Posterior cingulate gyrus (tissue), 11 donors: ENCODE data around the gene LRRTM4.
A peak's percentile ranks its signal among the peaks of the same experiment; 100 is the strongest.

ENCODE experiments used
- DNase-seq, 10 donors: peaks; one replicate each; pipeline versions ENCODE4 v3.0.0 to v3.0.0-alpha.2; 2020 to 2021; ENCODE audit warnings: mixed read lengths in 3 of 10
- intact Hi-C: fragments of 100-400 bp; cut with DNase I; formaldehyde crosslinking; loops from one replicate; pipeline ENCODE4 v1.15.1; 2023

Gene LRRTM4

DNA sequence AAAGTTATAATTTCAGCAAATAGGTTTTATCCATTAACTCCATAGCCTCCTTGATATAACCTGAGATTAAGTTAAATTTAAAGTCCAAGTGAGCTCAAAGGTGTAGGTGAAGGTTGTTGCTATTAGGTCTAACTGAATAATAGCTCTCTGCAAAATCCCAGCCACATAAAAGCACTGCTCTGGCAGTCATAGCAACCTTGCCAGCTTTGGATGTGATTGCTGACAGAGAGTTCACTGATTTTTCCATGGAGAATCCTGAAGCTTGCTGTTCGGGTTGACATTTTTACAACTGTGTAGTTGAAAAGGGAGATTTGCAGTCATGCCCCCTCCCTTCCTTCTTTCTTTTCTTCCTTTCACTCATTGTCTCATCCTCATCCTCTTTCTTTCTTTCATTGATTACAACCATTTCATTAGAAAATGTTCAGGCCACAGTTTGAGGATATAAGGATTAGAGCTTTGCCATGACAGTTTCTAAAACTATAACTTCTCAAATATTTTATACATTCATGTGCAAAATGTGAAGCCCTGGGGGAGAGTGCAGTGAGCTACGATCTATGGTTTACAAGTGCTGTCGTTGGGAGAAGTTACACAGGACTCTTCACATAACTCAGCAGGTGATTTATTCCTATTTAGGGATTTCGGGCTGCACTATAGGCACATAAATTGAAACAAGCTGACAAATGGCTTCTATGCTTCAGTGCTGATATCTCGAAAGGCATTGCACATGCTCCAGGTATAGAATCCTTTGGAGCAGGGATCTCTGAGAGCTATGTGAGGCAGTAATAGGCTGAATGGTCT is 193.8 kb downstream of the LRRTM4 start:
- intact Hi-C loops: no loop called here
- no peak for DNase-seq

DNA sequence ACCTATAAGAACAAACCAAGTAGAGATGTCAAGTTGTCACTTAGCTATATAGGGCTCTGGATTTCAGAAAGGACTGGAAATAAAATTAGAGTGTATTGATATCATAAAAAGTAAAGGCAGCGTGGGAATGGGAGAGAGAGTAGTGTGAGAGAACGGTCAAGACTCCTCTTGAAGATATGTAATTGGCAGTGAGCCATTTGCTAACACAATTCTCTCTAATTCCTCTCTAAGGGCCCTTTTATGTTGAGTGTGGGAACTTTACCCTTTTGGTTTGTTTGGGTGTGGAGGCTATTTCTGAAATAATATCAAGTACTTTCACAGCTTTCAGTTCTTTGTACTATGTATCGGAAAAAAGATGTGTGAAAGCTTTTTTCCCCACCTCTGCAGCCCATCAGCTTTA is 196.8 kb downstream of the LRRTM4 start:
- intact Hi-C loops: no loop called here

DNA sequence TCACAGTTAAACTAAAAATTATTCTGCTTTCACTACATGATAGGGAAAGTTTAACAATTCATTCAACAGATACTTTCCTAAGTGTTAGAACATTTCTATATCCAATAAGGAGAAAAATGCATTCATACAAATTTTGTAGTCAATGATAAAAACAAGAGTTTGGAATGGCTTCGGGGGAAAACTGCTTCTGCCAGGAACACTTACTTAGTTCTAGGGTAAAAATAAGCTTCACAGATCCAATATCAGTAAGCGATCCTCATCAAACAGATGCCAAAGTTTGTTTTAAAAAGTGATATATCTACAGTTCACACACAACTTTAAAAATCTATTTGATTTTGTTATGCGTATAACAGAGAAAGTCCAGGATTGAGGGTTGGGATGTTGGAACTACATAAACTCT is 199.7 kb downstream of the LRRTM4 start:
- DNase-seq: no peak
- intact Hi-C loops: no loop called here

More for the DNA sequence above, 196.8 kb downstream of the LRRTM4 start:
- no peak for DNase-seq

DNA sequence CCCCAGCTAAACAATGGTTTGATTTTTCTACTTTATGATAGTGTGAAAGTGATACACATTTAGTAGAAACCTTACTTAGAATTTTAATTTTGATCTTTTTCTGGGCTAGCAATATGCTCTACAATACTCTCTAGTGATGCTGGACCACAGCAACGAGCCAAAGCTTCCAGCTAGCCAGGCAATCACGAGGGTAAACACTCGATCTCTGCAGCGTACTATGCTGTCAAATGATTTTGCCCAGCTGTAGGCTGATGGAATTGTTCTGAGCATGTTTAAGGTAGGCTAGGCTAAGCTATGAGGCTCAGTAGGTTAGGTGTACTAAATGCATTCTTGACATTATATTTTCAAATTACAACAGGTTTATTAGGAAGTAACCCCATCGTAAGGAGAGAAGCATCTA is 207.5 kb downstream of the LRRTM4 start:
- intact Hi-C loops: no loop called here
- DNase-seq: no peak

DNA sequence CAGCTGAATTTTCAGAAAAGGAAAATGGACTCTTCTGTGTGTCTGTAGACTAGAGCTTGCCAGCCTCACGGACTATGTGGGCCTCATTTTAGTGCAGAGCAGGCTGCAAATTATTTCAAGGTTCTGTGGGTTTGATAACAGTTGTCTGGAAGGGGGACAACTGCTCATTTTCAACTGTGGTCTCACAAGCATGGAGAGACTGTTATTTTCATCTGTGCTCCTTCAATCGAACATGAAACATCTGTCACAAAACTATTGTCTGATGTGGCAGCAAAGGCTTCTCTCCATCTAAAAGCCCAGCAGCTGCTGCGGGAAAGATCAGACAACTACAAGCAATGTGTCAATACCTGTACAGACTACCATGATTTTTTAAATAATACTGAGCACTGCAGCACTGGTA is 211.8 kb downstream of the LRRTM4 start:
- no peak for DNase-seq
- intact Hi-C loops: no loop called here

DNA sequence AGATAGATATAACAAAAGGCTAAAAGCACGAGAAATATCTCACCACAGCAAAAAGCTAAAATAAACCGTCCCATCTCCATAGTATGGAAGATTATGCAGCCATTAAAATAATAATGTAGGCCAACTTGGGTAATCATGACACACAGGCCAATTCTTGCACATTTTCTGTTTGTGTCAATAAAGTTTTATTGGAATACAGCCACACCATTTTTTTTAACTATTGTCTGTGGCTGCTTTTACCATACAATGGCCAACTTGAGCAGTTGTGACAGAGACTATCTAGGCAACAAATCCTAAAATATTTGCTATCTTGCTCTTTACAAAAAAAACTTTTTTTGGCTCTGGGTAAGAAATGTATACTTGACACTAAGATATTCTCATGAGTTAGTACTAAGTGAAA is 212.5 kb downstream of the LRRTM4 start:
- DNase-seq: no peak
- intact Hi-C loops: no loop called here

DNA sequence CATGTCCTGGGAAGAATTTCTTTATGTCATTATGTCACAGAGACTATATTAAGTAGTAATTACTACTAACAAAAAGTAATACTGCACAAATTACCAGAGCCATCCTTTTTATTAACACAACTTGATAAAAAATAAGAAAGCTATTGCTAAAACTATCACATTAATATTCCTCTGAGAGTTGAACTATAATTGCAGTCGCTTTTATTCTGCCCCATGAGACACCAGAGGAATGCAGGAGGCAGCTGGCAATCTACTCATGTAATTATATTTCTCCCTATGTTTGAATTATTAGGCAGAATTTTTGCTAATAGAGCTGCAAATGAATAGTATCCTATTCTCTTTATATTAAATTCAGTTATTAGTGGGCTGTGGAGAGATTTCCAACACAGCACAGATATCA is 220.7 kb downstream of the LRRTM4 start:
- DNase-seq: no peak
- intact Hi-C loops: no loop called here

DNA sequence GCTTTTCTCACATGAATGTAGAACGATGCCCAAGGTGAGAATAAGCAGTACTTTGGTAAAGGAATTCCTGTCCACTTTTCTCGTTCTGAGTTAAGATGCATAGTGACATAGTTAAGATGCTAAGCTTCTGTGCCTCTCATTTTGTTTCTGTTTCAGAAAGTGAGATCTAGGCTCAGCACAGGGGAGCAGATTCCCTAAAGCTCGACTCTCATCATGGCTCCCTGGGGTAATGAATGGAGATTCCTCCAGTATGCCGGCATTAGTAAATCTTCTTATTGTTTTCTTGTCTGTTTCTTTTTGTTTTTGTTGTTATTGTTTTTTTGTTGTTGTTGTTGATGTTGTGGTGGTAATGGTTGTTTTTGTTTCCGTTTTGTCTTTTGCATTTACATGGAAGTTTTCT is 225.4 kb downstream of the LRRTM4 start:
- no peak for DNase-seq
- intact Hi-C loops: no loop called here

DNA sequence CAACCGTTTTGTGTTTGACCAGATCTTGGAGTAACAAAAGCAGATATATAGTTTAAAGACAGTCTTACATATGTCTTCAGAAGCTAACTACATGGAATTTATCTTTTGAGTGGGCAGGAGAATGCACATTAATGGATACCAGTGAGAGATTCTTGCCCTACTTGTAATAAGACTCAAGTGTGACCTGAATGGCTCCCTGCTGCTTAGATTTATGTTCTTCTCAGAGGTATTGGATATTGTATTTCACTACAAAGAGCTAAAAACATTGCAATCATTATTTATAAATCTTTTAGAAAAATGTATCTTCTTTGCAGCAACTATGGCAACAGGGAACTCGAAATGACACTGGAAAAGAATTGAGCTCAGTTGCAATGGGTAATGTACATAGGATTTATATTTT is 227.7 kb downstream of the LRRTM4 start:
- intact Hi-C loops: no loop called here
- no peak for DNase-seq

DNA sequence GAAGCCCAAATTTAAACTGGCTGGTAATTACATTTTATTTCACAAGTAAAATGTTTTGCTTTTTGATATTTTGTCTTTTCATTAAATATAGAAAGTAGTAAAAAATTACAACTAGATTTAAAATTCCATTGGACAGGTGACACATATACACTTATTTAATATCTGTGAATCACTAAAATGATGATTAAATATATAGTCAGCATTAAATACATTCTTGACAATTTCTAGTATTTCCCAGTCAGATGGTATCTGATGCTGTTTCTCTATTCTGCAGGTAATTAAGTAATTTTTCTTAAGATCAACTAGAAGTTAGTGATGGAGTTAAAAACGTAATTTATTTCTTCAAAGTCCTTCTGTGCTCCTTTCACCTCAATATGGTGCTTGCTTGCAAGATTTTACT is 237.8 kb downstream of the LRRTM4 start:
- no peak for DNase-seq
- intact Hi-C loops: no loop called here

DNA sequence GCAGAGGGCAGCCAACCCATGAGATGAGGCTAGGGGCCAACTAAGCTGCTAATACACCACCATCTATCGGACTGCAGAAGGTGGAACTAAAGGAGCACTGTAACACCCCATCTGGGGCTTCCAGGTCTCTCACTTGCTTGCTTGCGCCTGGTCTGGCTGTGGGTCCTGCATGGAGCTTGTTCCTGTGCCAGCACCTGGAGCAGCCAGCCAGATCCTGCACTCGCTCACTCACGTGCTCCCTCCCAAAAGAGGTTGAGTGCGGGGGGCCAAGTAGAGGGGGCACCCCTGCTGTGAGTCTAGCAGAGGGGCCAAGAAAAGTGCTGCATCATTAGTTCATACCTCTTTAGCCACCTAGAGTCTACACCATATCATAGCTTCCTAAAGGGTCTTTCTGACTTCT is 250.9 kb downstream of the LRRTM4 start:
- DNase-seq: peak in 3 of 10 donors; percentile 5 to 43 (median 27)
- intact Hi-C loops: no loop called here

DNA sequence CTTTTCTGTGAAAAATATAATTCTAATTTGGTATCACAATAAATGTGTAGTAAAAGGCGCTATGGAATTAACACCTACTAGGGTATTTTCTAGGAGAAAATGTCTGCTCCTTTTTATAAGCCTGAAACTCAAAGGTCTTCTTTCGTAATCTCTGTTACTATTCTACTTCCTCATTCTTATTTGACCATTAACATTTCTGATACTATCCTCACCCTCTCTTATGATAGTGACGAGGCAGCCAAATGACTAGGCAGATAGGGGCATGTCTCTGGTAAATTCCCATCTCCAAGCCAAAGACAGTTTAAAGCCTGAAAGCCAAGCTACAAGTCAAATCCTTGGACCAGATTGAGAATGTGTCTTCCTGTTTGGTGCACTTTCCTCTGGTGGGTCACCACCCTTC is 251.7 kb downstream of the LRRTM4 start:
- intact Hi-C loops: no loop called here
- DNase-seq: no peak

DNA sequence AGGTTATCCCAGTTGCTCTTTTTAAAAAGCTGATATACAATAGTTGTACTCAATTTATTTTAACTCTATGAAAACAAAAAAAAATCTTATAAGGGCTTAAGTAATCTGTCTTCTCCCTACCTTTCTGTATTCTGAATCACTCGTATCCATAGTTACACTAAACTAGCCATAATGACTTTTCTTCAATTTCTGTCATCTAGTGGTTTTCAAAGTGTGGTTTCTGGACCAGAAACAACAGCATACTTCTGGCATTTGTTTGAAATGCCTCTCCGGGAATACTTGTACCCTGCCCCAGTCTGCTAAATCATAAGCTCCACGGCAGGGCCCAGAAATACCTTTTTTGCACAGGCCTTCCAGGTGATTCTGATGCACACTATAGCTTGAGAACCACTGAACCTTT is 253.6 kb downstream of the LRRTM4 start:
- no peak for DNase-seq
- intact Hi-C loops: no loop called here

DNA sequence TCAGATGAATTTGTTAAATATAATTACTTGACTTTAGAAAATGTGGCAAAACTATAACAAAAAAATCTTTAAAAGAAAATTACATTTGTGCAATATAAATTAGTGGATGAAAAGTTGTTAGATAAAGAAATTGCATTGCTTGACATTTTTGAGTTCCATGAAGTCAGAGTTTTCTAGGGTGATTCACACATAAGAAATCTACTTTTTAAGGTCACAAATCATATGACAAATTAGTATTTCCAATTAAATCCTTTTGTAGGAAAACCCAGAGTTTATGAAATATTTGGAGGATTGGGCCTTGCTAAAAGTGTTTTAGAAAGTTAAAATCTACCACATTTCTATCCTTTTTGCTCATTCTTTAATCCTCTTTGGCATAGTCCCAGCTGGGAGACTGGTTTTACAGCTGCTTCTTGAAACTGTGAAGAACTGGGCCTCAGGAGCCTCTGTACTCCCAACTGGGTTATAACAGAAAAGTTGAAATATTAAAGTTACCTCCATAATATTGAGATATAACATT is 289.2 kb downstream of the LRRTM4 start:
- no peak for DNase-seq
- intact Hi-C loops: no loop called here

DNA sequence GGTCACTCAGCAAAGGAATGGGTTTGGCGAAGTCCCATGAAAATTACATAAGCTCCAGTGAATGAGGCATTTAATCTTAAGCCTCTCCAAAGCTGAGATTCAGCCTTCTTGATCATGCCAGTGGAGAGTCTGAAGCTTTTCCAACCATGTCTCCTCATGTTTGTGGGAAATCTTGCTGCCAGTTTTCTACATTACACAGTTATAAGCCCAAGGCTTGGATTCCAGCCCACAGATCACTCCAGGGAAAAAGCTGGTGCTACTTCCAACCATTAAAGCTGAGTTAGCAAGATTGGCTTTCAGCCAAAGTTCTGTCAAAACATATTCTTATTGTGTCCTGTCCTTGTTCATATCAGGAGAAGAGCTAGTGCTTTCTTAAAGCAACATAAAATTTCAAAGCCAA is 293.8 kb downstream of the LRRTM4 start:
- no peak for DNase-seq
- intact Hi-C loops: no loop called here

DNA sequence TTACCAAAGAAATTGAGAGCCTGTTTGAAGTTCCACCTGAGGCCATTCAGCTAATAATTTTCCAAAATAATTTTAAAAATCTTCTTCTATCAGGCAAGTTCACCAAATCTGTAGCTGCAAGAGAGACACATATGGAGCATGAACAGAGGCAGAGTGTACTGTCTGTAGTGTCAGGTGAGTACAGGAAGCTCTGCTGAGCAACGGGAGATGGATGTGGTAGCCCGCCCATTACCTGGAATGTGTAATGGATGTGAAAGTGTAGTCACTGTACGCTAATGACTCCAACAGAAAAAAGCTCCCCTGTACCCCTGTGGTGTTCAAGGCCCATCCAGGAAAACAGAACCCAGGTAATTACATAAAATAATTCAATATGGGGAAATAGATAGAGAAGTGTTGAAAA is 311.5 kb downstream of the LRRTM4 start:
- DNase-seq: no peak
- intact Hi-C loops: no loop called here

DNA sequence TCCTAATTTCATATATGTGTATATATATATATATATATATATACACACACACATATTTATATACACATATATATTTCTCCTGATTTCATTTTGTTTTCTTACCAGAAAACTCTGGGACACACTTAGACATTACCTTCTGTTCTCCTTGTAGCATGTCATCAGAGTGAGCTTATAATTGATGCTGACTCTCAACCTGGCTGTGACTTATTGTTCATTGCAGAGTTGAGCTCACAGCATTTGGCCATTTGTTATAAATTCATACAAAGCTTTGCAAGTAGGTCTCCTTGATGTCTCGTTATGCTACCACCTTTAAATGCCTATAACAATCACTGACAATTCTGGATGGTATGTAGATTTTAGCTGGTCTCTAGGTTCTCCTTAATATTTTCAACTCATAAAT is 314.8 kb downstream of the LRRTM4 start:
- DNase-seq: no peak
- intact Hi-C loops: no loop called here

DNA sequence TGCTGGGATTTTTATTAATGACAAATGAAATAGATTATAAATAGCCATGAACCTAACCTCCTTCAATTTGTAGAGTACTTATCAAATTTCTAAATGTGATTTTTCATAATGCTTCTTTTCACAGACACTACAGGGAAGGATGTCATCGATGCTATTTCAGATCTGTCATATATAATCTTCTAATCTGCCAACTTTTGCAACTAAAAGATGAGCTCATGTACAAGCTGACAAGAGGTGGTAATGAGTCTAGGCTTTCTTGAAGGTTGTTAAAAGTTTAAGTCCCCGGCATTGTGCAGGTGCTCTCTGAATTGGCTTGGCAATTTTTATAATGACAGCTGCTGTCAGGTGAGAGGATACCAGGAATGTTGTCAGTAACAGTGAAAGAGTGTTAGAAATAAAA is 320.4 kb downstream of the LRRTM4 start:
- DNase-seq: no peak
- intact Hi-C loops: no loop called here

DNA sequence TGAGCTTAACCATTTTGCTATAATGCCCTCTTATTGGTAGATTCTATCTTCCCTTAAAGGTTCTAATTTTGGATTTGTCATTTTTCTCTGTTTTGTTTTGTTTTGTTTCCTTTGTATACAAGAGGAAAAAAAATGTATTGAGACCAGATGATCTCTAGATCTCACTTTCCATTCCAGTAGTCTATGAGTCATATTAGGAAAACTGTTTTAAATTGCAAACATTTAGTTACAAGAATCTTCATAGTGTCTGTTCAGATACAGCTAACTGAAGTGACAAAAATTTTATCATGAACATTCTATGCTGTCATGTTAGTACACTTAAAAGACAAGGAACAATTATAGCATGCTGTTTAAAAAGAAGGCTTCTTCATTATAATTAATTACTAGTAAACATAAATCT is 322.8 kb downstream of the LRRTM4 start:
- intact Hi-C loops: no loop called here

DNA sequence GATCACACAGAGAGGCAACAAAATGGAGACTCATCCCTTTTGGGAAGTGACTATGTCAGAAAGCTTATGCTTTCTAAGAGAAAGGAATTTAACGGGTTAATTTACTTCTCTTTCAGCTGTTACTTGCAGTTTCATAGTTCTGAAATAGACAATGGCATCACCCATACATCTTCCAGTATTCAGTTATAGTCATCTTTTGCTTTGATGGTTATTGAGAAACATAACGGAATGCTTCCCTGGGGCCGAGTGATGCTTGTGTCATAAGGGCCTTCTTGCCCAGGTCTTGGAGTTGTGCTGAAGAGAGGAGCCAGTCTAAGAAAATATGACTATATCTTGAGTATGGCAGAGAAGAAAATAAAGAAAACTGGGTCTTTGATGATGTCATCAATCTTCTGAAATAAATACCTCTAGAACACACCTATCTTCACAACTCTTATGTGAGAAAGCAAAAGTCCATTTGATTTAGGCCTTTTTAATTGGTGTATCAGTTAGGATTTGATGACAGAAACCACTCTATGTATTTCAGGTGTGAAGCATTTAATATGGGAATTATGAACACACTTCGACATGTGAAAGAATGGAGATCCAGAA is 328.2 kb downstream of the LRRTM4 start:
- intact Hi-C loops: no loop called here

More for the DNA sequence above, 322.8 kb downstream of the LRRTM4 start:
- no peak for DNase-seq

DNA sequence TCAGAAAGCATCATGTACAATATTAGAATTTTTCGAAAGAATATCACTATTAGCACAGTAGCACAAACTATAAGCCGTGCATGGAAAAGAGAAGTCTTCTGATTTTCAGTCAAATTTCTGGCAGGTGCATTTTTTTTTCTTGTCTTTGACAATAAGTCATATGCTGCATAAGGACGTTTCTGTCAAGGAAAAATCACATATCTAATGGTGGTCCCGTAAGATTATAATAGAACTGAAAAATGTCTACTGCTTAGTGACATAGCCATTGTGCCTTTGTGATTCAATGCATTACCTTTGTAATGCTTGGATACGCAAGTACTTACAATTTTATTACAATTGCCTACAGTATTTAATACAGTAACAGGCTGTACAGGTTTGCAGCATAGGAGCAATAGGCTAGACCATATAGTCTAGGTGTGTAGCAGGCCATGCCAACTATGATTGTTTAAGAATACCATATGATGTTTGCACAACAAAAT is 329.3 kb downstream of the LRRTM4 start:
- intact Hi-C loops: no loop called here
- DNase-seq: no peak

More for the DNA sequence above, 328.2 kb downstream of the LRRTM4 start:
- no peak for DNase-seq

DNA sequence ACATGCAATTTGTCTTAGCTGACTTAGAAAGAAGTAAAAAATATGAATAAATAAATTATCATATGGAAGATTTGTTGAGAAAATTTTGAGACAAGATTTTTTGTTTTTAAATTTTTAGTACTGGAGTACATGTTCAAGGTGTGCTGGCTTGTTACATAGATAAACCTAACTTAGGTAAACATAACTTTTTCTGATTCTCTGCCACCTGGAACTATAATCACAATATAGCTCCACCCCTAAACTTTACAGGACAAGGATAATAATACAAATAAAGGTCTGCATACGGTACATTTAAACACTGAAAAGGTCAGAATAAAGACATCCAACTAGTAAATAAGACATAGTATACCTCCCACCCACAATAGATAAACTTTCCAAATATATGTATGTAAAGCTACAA is 330.5 kb downstream of the LRRTM4 start:
- intact Hi-C loops: no loop called here
- DNase-seq: no peak
